HepG2 (cell line): Measurements from ENCODE around the gene NAPEPLD. TPM values are rescaled to one million over a fixed set of nuclear protein-coding genes. Genes with fewer than 3 reads are reported as not detected.
A peak's percentile ranks its signal among the peaks of the same experiment; 100 is the strongest.

Experiments used
- KIAA2018 ChIP-seq: sonication (generic); formaldehyde crosslinking; IDR thresholded peaks from 2 replicates; pipeline ENCODE4 v1.5.0; 2020; ENCODE audit warnings: mild to moderate bottlenecking, missing genetic modification reagents, borderline replicate concordance
- PHF20 ChIP-seq: sonication (generic); formaldehyde crosslinking; IDR thresholded peaks from 2 replicates; pipeline ENCODE4 v1.5.0; 2020; ENCODE audit warnings: mild to moderate bottlenecking, missing genetic modification reagents
- RCOR2 ChIP-seq: IDR thresholded peaks from 2 replicates; pipeline ENCODE4 v1.6.1; 2016; ENCODE audit warnings: missing biosample characterization, missing genetic modification reagents
- RORA ChIP-seq: sonication (generic); formaldehyde crosslinking; IDR thresholded peaks from 2 replicates; pipeline ENCODE4 v1.5.0; 2020; ENCODE audit warnings: mild to moderate bottlenecking, missing genetic modification reagents, moderate library complexity
- RXRB ChIP-seq: IDR thresholded peaks from 2 replicates; pipeline ENCODE4 v1.6.1; 2016; ENCODE audit warnings: borderline replicate concordance, missing genetic modification reagents, missing compliant biosample characterization
- TEAD3 ChIP-seq: optimal IDR thresholded peaks from 2 replicates; pipeline ENCODE3; 2016; ENCODE audit warnings: borderline replicate concordance
- U2AF1 ChIP-seq: fragments of 200-400 bp; formaldehyde crosslinking; optimal IDR thresholded peaks from 2 replicates; pipeline ENCODE3; 2017; ENCODE audit warnings: mild to moderate bottlenecking, low read depth, low read length
- XRCC5 ChIP-seq: fragments of 200-400 bp; formaldehyde crosslinking; optimal IDR thresholded peaks from 2 replicates; pipeline ENCODE3; 2017; ENCODE audit warnings: mild to moderate bottlenecking, low read length
- ZNF331 ChIP-seq: sonication (generic); formaldehyde crosslinking; IDR thresholded peaks from 2 replicates; pipeline ENCODE4 v1.4.0; 2020; ENCODE audit warnings: missing genetic modification reagents
- ZNF354B ChIP-seq: sonication (generic); formaldehyde crosslinking; IDR thresholded peaks from 2 replicates; pipeline ENCODE4 v1.8.0; 2022; ENCODE audit warnings: mild to moderate bottlenecking, missing genetic modification reagents
- ZNF367 ChIP-seq: sonication (generic); formaldehyde crosslinking; IDR thresholded peaks from 2 replicates; pipeline ENCODE4 v1.4.0; 2020; ENCODE audit warnings: missing genetic modification reagents, borderline replicate concordance
- ZNF407 ChIP-seq: sonication (generic); formaldehyde crosslinking; IDR thresholded peaks from one replicate; pipeline ENCODE4 v1.5.1; 2020; ENCODE audit warnings: mild to moderate bottlenecking, missing genetic modification reagents; ENCODE audit errors: not compliant biosample characterization
- ZSCAN20 ChIP-seq: sonication (generic); formaldehyde crosslinking; IDR thresholded peaks from 2 replicates; pipeline ENCODE4 v1.4.0; 2020; ENCODE audit warnings: missing genetic modification reagents, mild to moderate bottlenecking, borderline replicate concordance
- polyA plus RNA-seq, 8 experiments: library from polyadenylated mRNA; depleted of rRNA in 3 of 8; stranded (reverse) in 7 of 8; unstranded in 1 of 8; fragments of >200 nt; fragmentation: Illumina TruSeq in 4 of 8; extraction: Trizol in 4 of 8; gene quantifications; 2 replicates each; pipeline versions ENCODE4 v1.2.1 to v1.2.3, GENCODE V29; 2011 to 2016; ENCODE audit warnings: low read depth in 4 of 8, missing spikeins in 1 of 8, mixed read lengths in 1 of 8; ENCODE audit not compliant: insufficient read depth in 1 of 8
- total RNA-seq, 5 experiments: library from RNA; depleted of rRNA; stranded (reverse); fragments of >200 nt; fragmentation: Illumina TruSeq; extraction: Trizol; gene quantifications; 2 replicates each; pipeline ENCODE4 v1.2.3, GENCODE V29; 2016; ENCODE audit warnings: low read depth in 1 of 5

NAPEPLD gene
- total and polyA plus RNA-seq, 2 of the 13 experiments (the other 11 are each of a cell fraction or from before 2014, with no cell fraction given): 3.4 to 5.6 TPM

- peak; percentile 65 for TF ChIP-seq ZNF331 (CRISPR knock-in tag)
- peak; percentile 90 for TF ChIP-seq RXRB (CRISPR knock-in tag)
- TF ChIP-seq KIAA2018 (CRISPR knock-in tag): no peak
- no peak for TF ChIP-seq RORA
- TF ChIP-seq U2AF1: no peak
- TF ChIP-seq ZNF354B: no peak
- peak; percentile 55 for TF ChIP-seq XRCC5
- TF ChIP-seq PHF20 (CRISPR knock-in tag): no peak
- TF ChIP-seq TEAD3 (CRISPR knock-in tag): peak; percentile 6
- no peak for TF ChIP-seq ZSCAN20 (CRISPR knock-in tag)
- TF ChIP-seq ZNF407 (CRISPR knock-in tag): no peak
- no peak for TF ChIP-seq ZNF367 (CRISPR knock-in tag)
- TF ChIP-seq RCOR2 (CRISPR knock-in tag): 0 out of 2 replicates have a peak, but pooled peaks have one; percentile 43
These were observed 42.7 kb downstream of the NAPEPLD start (continued) for GRCh38 chr7:103106005-103106702.
